Heart left ventricle (tissue), 16 donors: ENCODE results near the gene URB2. TPM values are rescaled to one million over a fixed set of nuclear protein-coding genes. Genes with fewer than 3 reads are reported as not detected.

Source experiments
- ATAC-seq, 4 donors: fragments of 200-7000 bp; cut with Tn5 transposase; one replicate each; pipeline ENCODE4 v1.9.1; 2020 to 2022; ENCODE audit warnings: moderate library complexity in 4 of 4, mild to moderate bottlenecking in 3 of 4, moderate number of reproducible peaks in 1 of 4
- DNase-seq, 5 donors: peaks; one replicate each; pipeline ENCODE4 v3.0.0-alpha.2; 2020
- H3K27ac ChIP-seq, 12 donors: fragments of 200-600 bp; sonication (generic) in 4 of 12; one replicate each; pipeline versions ENCODE4 v1.5.0 to v1.8.0; 2016 to 2022; ENCODE audit warnings: mild to moderate bottlenecking in 2 of 12
- H3K27me3 ChIP-seq, 9 donors: fragments of 200-600 bp; sonication (generic) in 2 of 9; one replicate each; pipeline versions ENCODE4 v1.5.1 to v1.8.0; 2016 to 2022; ENCODE audit warnings: mild to moderate bottlenecking in 3 of 9
- H3K36me3 ChIP-seq, 9 donors: fragments of 200-600 bp; sonication (generic) in 2 of 9; one replicate each; pipeline versions ENCODE4 v1.5.0 to v1.8.0; 2018 to 2022; ENCODE audit warnings: mild to moderate bottlenecking in 2 of 9
- H3K4me1 ChIP-seq, 12 donors: fragments of 200-600 bp; sonication (generic) in 4 of 12; one replicate each; pipeline versions ENCODE4 v1.5.0 to v1.8.0; 2016 to 2022; ENCODE audit warnings: mild to moderate bottlenecking in 3 of 12
- H3K4me3 ChIP-seq, 12 donors: fragments of 200-600 bp; sonication (generic) in 4 of 12; one replicate each; pipeline versions ENCODE4 v1.5.0 to v1.8.0; 2017 to 2022; ENCODE audit warnings: mild to moderate bottlenecking in 9 of 12, moderate library complexity in 4 of 12
- H3K9me3 ChIP-seq, 12 donors: fragments of 200-600 bp; sonication (generic) in 4 of 12; one replicate each; pipeline versions ENCODE4 v1.5.0 to v1.8.0; 2016 to 2022; ENCODE audit warnings: mild to moderate bottlenecking in 1 of 12
- CTCF ChIP-seq, 12 donors: fragments of 200-600 bp; sonication (generic) in 4 of 12; IDR thresholded peaks; one replicate each; pipeline versions ENCODE4 v1.5.0 to v1.8.0; 2018 to 2022; ENCODE audit warnings: antibody characterized with exemption in 12 of 12, mild to moderate bottlenecking in 5 of 12
- POLR2A ChIP-seq, 2 donors: fragments of 450-650 bp; IDR thresholded peaks; one replicate each; pipeline ENCODE4 v1.6.1; 2017; ENCODE audit warnings: antibody characterized with exemption in 2 of 2, mild to moderate bottlenecking in 2 of 2, moderate library complexity in 2 of 2
- WGBS, 4 donors: extraction: QIAGEN DNeasy Blood & Tissue Kit in 2 of 4; methylation state at CpG; one replicate each; pipeline versions ENCODE4 v1.1.5 to v1.1.7; 2013 to 2018; 5-methylcytosine and 5-hydroxymethylcytosine counted together
- intact Hi-C, 10 donors: fragments of 100-400 bp; cut with DNase I; formaldehyde crosslinking; loops; one replicate each; pipeline versions ENCODE4 v1.11.1 to v1.14.2; 2022
- polyA plus RNA-seq, 2 donors: library from polyadenylated mRNA; stranded (reverse); fragments of 200-250 nt; gene quantifications; one replicate each; pipeline ENCODE4 v1.2.3, GENCODE V29; 2013
- total RNA-seq, 9 donors: library from RNA; depleted of rRNA in 2 of 9; stranded (reverse); fragments of >200 nt in 2 of 9; fragmentation: NEBNext Ultra II Directional in 3 of 9; extraction: Animal tissue kit (Norgen Biotek cat#: 25700) in 3 of 9; gene quantifications; one replicate each; pipeline versions ENCODE4 v1.1.0 to v1.2.4, GENCODE V29; 2016 to 2023
- donor health status: ischemic (EF 13 %, LVEDD 7.1; RV severe dilation, severe dysfunction).
- donor health status: healthy with polysubstance abuse.
- donor health status: DM: no; HTN: yes; CAD: no.
- donor health status: DM: no; HTN: no; CAD: no.
- donor health status: ischemic (EF 25% LVEDD 6.9; RV normal size, moderate dysfunction).
- donor health status: ischemic (EF 25% LVEDD 5.7; RV mildly dilated, moderate dysfunction).
- donor health status: healthy.
- donor health status: DM: yes; HTN: yes; CAD: no.
- donor health status: ischemic (EF 35%, LVEDD 5.7; RV mildly dilated, moderate dysfunction).
- donor health status: nonischemic (EF 11% LVEDD 7.7; RV severe dilation, severe dysfunction).
- donor health status: DM: yes; HTN: yes; CAD: no.
- donor health status: PGD.
- donor health status: ischemic (EF 29% LVEDD 5.4; RV normal size, mild dysfunction).
- donor health status: nonischemic (EF 23%, LVEDD 6.1; RV moderate dilation, normal function).

Gene URB2
- total and polyA plus RNA-seq, 11 donors, result 1.4 to 6.7 (median 5.0) TPM

GRCh38 chr1:229691362-229691761 is 65.3 kb downstream of the URB2 start:
- no peak for TF ChIP-seq CTCF (IDR thresholded peaks at IDR 0.05)
- no peak for TF ChIP-seq POLR2A (IDR thresholded peaks at IDR 0.05)
- DNase-seq, result no peak
- Histone ChIP-seq H3K27ac (no peak overlapping the region), H3K27me3 (no peaks in the 10 kb centered on the region), H3K4me3 (no peak overlapping the region), H3K36me3 (no peaks in the 10 kb centered on the region), H3K9me3 (peaks cover 0 to 2% (median 0%) of the 10 kb centered on the region in 12 donors), H3K4me1 (peaks cover 0 to 26% (median 20%) of the 10 kb centered on the region in 12 donors)
- intact Hi-C loops, result no loop called here
- ATAC-seq, result peak in 1 of 4 donors; percentile 41
- 80 to 96% (median 88%) methylated on average over 6 of the region's 6 CpGs for WGBS, 4 donors

GRCh38 chr1:229693129-229693900 is 67.3 kb downstream of the URB2 start:
- 50 to 69% (median 55%) methylated on average over 10 of the region's 10 CpGs for WGBS, 4 donors

GRCh38 chr1:229694053-229694693 is 68.1 kb downstream of the URB2 start:
- H3K4me1 ChIP-seq, result peaks cover 0 to 26% (median 20%) of the 10 kb centered on the region in 12 donors
- peak overlapping the region in 9 of 12 donors; percentile 14 to 65 (median 49) for H3K27ac ChIP-seq
- no peak overlapping the region for H3K4me3 ChIP-seq
- no peaks in the 10 kb centered on the region for H3K36me3 ChIP-seq
- DNase-seq (peak; percentile 76 to 92 (median 85)), ATAC-seq (peak; percentile 74 to 95 (median 88))
- WGBS, 4 donors, result 26 to 41% (median 32%) methylated on average over 8 to 11 of the region's 11 CpGs
- intact Hi-C loops, result no loop called here
- no peak for TF ChIP-seq POLR2A (IDR thresholded peaks at IDR 0.05)
- TF ChIP-seq CTCF (IDR thresholded peaks at IDR 0.05), result no peak
- no peaks in the 10 kb centered on the region for H3K9me3 ChIP-seq
- H3K27me3 ChIP-seq, result no peaks in the 10 kb centered on the region

More at GRCh38 chr1:229693129-229693900, 67.3 kb downstream of the URB2 start:
- peak overlapping the region in 9 of 12 donors; percentile 14 to 65 (median 50) for H3K27ac ChIP-seq
- TF ChIP-seq CTCF (IDR thresholded peaks at IDR 0.05) (no peak), POLR2A (IDR thresholded peaks at IDR 0.05) (no peak)
- no peaks in the 10 kb centered on the region for H3K36me3 ChIP-seq
- H3K4me3 ChIP-seq, result no peak overlapping the region
- no peaks in the 10 kb centered on the region for H3K27me3 ChIP-seq
- ATAC-seq, result peak in 2 of 4 donors; percentile 36 to 62
- peaks cover 0 to 26% (median 20%) of the 10 kb centered on the region in 12 donors for H3K4me1 ChIP-seq
- intact Hi-C loops, result no loop called here
- DNase-seq, result peak in 2 of 5 donors; percentile 27 to 29
- H3K9me3 ChIP-seq, result no peaks in the 10 kb centered on the region

DNA sequence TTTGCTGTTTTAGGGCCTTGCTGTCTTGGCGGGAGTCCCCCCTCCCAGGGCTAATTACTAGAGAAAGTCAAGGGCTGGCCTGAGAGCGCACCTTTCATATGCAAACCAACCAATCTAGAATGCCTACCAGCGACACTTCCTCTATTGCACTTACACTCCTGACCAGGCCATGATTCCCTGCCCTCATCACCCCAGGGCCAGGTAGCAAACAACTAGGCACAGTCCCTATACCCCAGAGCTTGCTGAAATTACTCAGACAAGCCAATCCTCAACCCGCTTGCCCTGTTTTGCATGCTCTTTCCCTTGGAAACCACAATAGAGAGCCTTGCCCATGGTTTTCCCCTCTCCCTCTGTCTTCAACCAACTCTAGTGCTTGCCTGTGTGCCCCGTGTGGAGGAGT is 70.3 kb downstream of the URB2 start:
- no peaks in the 10 kb centered on the region for H3K27me3 ChIP-seq
- 91 to 98% (median 97%) methylated on average over 5 of the region's 5 CpGs for WGBS, 4 donors
- DNase-seq, result no peak
- no peak for ATAC-seq
- intact Hi-C loops, result no loop called here
- no peaks in the 10 kb centered on the region for H3K36me3 ChIP-seq
- no peak overlapping the region for H3K4me3 ChIP-seq
- H3K4me1 ChIP-seq, result peaks cover 0 to 32% (median 20%) of the 10 kb centered on the region in 12 donors
- no peak overlapping the region for H3K27ac ChIP-seq
- H3K9me3 ChIP-seq, result no peaks in the 10 kb centered on the region
- TF ChIP-seq CTCF (IDR thresholded peaks at IDR 0.05) (no peak), POLR2A (IDR thresholded peaks at IDR 0.05) (no peak)
